ENCODE measurements around the gene RAC3.

The RAC3 gene

DNA sequence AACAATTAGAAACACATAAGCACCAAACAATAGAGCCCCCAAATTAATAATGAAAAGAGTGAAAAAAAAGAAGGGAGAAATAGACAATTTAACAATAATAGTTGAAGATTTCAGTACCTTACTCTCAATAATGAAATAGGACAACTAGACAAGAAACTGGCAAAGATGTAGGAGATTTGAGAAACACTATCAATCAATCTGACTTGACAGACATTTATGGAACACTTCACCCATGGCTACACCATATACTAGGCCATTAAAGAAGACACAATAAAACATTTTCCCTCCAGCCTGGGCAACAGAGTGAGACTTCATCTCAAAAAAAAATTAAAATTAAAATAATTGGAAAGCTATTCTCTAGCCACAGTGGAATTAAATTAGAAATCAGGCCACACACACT lies 39.1 kb downstream of the RAC3 start:
- no peak overlapping the region for H3K27ac Mint-ChIP-seq
- H3K9me3 Mint-ChIP-seq (ENCODE audit: low read depth): no peaks in the 10 kb centered on the region
- H3K36me3 Mint-ChIP-seq: no peaks in the 10 kb centered on the region
- H3K4me1 Mint-ChIP-seq (ENCODE audit: low read depth): peaks cover 4% of the 10 kb centered on the region
- H3K4me3 Mint-ChIP-seq: no peak overlapping the region
- no peaks in the 10 kb centered on the region for H3K27me3 Mint-ChIP-seq

DNA sequence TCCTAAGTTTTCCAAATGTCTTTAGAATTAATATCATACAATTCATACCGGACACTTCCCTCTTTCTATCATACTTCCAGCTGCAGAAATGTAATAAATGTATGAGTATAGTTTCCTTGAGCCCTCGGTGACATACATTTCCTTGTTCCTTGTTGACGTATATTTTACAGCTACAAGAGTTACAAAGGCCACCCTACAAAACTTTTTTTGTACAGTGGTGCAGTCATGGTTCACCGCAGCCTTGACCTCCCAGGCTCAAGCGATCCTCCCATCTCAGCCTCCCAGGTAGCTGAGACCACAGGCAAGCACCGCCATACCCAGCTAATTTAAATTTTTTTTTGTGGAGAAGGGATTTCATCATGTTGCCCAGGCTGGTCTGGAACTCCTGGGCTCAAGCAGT lies 41.3 kb downstream of the RAC3 start:
- Mint-ChIP-seq H3K27ac (no peak overlapping the region), H3K36me3 (no peaks in the 10 kb centered on the region), H3K4me3 (no peak overlapping the region), H3K27me3 (no peaks in the 10 kb centered on the region), H3K9me3 (ENCODE audit: low read depth) (no peaks in the 10 kb centered on the region), H3K4me1 (ENCODE audit: low read depth) (no peaks in the 10 kb centered on the region)

DNA sequence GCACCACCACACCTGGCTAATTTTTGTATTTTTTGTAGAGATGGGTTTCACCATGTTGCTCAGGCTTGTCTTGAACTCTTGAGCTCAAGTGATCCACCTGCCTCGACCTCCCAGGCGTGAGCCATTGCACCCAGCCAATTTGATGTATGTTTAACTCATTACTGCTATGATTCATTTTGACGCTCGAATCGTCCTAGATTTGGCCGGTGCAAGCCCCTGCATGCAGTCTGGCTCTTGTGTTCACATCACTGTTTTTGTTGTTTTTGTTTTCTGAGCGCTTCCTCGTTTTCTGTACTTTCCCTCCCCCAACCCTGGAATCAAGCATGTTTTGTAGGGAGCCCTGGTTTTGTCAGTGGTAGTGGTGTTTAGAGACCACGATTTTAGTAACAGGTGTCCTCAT lies 42.0 kb downstream of the RAC3 start:
- Mint-ChIP-seq H3K9me3 (ENCODE audit: low read depth) (no peaks in the 10 kb centered on the region), H3K36me3 (peaks cover 2% of the 10 kb centered on the region), H3K27me3 (no peaks in the 10 kb centered on the region), H3K27ac (no peak overlapping the region), H3K4me3 (no peak overlapping the region), H3K4me1 (ENCODE audit: low read depth) (no peaks in the 10 kb centered on the region)

DNA sequence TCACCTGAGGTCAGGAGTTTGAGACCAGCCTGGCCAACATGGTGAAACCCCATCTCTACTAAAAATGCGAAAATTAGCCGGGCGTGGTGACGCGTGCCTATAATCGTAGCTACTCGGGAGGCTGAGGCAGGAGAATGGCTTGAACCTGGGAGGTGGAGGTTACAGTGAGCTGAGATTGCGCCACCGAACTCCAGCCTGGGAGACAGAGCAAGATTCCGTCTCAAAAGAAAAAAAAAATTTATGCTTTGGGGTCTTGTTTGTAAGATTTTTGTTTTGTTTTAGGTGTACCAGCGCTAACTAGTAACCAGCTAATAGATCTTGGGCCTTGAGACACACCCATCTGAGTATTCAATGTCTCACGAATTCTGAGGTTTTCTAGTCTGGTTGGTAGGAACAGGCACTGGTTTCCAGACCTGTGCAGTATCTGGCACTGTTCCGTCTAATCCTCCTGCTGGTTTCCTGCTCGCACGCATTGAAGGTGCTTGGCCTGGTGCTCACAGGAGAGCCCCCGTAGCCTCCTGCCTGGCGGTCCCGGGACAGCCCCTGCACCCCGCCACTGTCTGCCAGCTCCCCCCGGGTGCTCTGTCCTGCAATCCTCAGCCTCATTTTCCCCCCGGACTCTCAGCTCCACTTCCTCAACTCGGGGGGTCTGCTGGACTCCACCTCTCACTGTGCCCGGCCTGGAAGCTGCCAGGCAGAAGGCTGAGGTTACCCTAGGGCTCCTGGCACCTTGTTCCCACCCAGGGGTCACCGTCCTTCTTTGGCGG lies 44.7 kb downstream of the RAC3 start:
- no peak overlapping the region for H3K27ac Mint-ChIP-seq
- H3K4me3 Mint-ChIP-seq: no peak overlapping the region
- H3K27me3 Mint-ChIP-seq: no peaks in the 10 kb centered on the region
- no peaks in the 10 kb centered on the region for H3K9me3 Mint-ChIP-seq (ENCODE audit: low read depth)
- H3K4me1 Mint-ChIP-seq (ENCODE audit: low read depth): no peaks in the 10 kb centered on the region
- peaks cover 2% of the 10 kb centered on the region for H3K36me3 Mint-ChIP-seq

DNA sequence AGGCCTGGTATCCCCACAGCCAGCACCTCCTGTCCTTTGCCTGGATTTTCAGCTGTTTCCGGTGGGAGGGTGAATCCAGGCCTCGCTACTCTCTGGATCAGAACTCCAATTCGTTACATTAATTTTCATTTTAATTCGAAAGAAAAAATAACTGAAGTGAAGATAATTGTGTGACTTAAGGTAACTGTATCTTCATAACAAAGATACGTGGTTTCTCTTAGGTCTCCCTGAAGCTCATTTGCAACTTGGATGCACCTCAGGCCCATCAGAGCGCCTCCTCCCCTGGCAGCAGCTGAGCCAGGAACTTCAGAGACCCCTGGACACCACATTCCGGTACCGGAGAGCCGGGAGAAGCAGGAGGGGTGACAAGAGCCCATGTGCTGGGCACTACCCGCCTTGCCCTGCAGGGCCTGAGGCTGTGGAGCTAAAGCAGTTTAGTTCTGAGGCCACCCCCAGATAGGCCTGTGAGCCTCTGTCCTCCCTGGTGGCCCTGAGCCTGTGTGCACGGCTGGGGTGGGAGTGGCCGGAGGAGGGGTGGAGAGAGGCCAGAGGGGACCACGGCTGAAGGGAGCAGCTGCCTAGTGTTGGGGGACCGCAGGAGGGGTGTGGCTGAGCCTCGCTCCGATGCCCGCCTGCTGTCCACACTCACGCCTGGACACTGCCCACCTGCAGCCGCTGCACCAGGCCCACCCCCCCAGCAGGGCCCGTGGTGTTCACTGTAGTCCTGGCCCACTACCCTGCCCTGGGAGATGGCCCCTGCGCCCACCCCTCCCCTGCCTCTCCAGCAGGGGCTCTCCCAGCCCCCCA lies 45.5 kb downstream of the RAC3 start:
- H3K36me3 Mint-ChIP-seq: peaks cover 2% of the 10 kb centered on the region
- H3K27me3 Mint-ChIP-seq: no peaks in the 10 kb centered on the region
- H3K27ac Mint-ChIP-seq: no peak overlapping the region

DNA sequence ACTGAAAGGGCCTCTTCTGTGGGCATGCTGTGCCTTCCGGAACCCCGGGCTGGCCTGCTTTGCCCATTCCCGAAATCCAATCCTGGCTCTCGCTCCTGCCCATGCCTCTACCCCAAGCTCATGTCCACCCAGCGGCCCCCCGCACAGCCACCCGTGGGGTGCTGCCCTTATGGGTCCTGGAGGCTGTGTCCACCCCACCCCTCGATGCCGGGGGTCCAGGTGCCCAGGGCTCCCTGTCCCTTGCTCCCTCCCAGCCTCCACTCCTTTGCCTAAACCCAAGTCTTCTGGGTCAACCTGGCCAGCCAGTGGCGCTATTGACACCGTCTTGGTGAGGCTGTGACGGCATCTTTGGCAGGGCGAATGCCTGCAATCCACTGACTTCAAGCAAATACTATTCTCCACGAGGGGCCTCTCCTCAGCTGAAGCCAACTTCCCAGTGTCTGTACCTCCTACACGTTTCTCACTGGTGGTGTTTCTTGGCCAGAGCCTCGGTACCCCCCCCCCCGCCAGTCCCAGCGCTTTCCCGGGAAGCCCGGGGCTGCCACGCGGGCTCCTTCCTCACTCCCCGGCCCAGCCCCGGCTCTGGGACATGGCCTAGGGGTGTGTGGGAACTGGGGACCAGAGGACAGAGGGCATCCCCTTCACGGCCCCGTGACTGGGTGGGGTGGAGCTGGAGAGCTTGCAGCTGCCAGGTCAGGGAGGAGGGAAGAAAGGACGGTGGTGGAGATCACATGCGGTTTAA lies 46.3 kb downstream of the RAC3 start:
- Mint-ChIP-seq H3K27ac (no peak overlapping the region), H3K36me3 (peaks cover 2% of the 10 kb centered on the region), H3K4me3 (no peak overlapping the region), H3K9me3 (ENCODE audit: low read depth) (no peaks in the 10 kb centered on the region), H3K27me3 (no peaks in the 10 kb centered on the region), H3K4me1 (ENCODE audit: low read depth) (no peaks in the 10 kb centered on the region)

More for the DNA sequence above, 45.5 kb downstream of the RAC3 start:
- Mint-ChIP-seq H3K9me3 (ENCODE audit: low read depth) (no peaks in the 10 kb centered on the region), H3K4me3 (no peak overlapping the region), H3K4me1 (ENCODE audit: low read depth) (no peaks in the 10 kb centered on the region)

DNA sequence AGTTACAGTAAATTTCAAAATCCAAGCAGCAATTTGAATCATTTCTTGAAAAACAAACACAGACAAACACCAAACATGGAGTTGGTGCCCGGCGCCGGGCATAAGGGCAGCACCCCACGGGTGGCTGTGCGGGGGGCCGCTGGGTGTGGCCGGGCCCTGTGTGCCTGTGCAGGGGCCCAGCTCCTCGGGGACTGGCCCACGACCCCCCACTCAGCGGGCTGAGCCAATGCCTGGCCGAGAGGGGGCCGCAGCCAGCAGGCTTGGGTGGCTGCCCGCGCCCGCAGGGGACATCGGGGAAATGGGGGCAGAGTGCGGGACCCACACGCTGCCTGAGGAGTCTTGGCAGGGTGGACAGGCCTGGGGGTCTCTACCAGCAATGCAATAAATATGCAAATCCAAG lies 47.0 kb downstream of the RAC3 start:
- Mint-ChIP-seq H3K9me3 (ENCODE audit: low read depth) (no peaks in the 10 kb centered on the region), H3K27me3 (no peaks in the 10 kb centered on the region), H3K4me3 (no peak overlapping the region), H3K27ac (no peak overlapping the region), H3K4me1 (ENCODE audit: low read depth) (no peaks in the 10 kb centered on the region), H3K36me3 (peaks cover 2% of the 10 kb centered on the region)

DNA sequence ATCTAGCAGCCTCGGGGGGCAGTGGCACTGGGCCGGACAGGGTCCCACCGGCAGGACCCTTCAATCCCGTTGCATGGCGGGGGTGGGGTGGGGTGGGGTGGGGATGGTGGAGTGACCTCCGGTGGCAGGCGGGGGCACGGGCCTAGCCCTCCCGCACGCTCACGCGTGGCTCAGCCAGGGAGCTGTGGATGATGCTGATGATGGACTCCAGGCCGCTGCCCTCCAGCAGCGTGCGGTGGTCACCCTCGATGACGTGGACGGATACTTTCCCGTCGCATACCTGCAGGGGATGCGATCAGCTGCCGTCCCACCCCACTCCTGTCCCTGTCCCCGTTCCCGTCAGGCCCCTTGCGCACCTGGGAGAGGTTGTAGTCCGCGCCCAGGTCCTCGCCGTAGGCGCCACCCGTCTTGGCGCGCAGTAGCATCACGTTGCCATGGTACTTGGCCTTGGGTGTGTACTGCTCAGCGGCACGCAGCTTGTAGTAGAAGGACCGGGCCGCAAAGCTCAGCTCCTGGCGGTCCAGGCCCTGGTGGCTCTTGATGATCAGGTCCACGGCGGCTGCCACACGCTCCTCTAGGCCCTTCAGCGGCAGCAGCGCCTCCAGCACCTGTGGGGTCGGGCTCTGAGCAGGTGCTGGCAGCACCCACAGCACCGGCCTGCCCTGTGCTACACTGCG lies 47.7 kb downstream of the RAC3 start:
- Mint-ChIP-seq H3K27me3 (no peaks in the 10 kb centered on the region), H3K4me1 (ENCODE audit: low read depth) (no peaks in the 10 kb centered on the region), H3K4me3 (no peak overlapping the region), H3K9me3 (ENCODE audit: low read depth) (no peaks in the 10 kb centered on the region), H3K27ac (no peak overlapping the region), H3K36me3 (peaks cover 2% of the 10 kb centered on the region)

DNA sequence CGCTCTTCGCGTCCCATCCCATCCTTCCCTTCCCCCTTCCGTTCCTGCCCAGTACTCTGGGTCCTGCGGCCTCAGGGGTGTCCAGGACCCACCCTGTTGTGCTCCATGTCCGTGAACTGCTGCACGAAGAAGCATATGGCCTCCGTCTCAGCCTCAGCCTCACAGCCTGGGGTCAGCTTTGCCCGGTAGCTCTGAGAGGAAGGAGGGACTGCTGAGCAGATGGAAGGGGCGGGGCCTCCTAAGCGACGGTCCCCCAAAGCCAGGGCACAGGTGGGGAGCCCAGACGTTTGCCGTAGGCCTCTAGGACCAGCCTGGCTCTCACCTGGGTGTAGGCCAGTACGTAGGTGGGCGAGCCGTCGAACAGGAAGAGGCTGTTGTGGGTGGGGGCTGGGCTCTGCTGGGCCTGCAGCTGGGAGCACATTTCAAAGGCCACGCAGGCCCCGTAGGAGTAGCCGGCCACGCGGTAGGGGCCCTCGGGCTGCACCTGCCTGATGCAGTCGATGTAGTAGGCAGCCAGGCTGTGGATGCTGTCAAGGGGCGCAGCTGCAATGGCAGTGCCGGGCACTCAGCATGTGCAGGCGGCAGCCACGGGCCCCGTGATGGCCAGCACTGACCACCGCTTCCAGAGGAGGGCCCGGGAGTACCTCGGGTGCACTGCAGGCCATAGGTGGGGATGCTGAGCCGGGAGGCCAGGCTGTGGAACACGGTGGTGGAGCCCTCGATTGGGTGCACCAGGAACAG lies 48.7 kb downstream of the RAC3 start:
- no peaks in the 10 kb centered on the region for H3K27me3 Mint-ChIP-seq
- H3K9me3 Mint-ChIP-seq (ENCODE audit: low read depth): no peaks in the 10 kb centered on the region
- H3K27ac Mint-ChIP-seq: no peak overlapping the region
- no peak overlapping the region for H3K4me3 Mint-ChIP-seq
- H3K4me1 Mint-ChIP-seq (ENCODE audit: low read depth): no peaks in the 10 kb centered on the region
- H3K36me3 Mint-ChIP-seq: peaks cover 2% of the 10 kb centered on the region

DNA sequence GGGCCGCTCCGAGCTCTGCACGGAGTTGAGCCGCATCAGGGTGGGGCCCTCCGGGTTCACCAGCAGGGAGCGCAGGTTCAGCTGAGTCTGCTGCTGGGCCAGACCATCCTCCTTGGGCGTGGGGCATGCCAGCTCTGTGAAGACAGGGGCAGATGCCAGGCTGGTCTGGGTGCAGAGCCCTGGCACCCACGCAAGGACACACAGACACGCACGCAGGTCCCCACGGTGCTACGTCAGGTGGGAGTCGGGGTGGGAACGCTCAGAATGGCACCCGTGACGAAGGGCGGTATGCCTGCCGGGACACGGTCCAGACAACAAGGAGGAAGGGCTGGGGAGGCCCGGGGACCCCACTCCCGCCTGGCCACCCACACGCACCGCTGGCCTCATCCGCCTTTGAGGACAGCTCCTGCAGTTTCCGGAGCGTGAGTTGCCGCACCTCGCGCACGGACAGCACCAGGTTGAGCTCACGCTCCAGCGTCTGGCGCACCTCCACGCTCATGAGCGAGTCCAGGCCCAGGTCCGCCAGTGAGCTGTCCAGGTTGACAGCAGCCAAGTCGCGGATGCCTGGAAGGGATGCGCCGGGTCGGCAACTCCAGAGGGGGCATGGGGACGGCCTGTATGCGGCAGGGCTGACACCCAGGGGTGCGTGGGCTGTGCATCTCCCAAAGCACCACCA lies 49.4 kb downstream of the RAC3 start:
- Mint-ChIP-seq H3K27ac (no peak overlapping the region), H3K27me3 (no peaks in the 10 kb centered on the region), H3K4me3 (no peak overlapping the region), H3K4me1 (ENCODE audit: low read depth) (no peaks in the 10 kb centered on the region), H3K36me3 (peaks cover 2% of the 10 kb centered on the region), H3K9me3 (ENCODE audit: low read depth) (no peaks in the 10 kb centered on the region)

DNA sequence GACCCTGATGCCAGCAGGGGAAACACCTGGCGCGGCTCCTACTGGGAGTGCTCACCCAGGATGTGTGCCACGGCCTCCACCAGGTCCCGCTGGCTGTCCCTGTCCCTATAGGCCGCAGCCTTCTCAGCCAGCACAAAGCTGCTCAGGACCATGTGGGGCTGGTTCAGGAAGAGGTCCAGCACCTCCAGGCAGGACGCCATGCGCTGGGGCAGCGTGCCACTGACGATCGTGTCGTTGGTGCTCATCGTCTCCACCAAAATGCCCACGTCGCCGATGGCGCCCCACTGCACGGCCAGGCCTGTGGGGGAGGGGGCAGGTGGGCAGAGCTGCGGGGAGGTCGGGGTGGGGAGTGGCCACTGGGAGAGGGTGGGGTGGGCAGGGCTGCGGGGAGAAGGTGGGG lies 50.1 kb downstream of the RAC3 start:
- Mint-ChIP-seq H3K27me3 (no peaks in the 10 kb centered on the region), H3K36me3 (peaks cover 2% of the 10 kb centered on the region), H3K4me1 (ENCODE audit: low read depth) (no peaks in the 10 kb centered on the region), H3K9me3 (ENCODE audit: low read depth) (no peaks in the 10 kb centered on the region), H3K4me3 (no peak overlapping the region), H3K27ac (no peak overlapping the region)

DNA sequence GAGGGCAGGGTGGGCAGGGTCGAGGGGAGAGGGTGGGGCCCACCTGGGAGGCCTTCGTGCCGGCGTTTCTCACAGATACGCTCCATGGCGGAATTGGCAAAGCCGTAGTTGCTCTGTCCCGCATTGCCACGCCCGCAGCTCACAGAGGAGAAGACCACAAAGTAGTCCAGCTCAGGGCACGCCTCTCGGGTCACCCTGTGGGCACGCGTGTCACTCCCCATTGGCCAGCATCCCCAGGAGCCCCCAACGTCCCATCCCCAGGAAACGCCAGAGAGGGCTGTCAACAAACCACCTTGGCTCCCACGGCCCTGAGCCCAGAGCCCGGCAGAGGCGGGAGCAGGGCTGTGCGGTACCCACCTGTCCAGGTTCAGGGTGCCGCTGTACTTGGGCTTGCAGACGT lies 50.5 kb downstream of the RAC3 start:
- Mint-ChIP-seq H3K4me1 (ENCODE audit: low read depth) (no peaks in the 10 kb centered on the region), H3K36me3 (peaks cover 2% of the 10 kb centered on the region), H3K27ac (no peak overlapping the region), H3K27me3 (no peaks in the 10 kb centered on the region), H3K9me3 (ENCODE audit: low read depth) (no peaks in the 10 kb centered on the region), H3K4me3 (no peak overlapping the region)

DNA sequence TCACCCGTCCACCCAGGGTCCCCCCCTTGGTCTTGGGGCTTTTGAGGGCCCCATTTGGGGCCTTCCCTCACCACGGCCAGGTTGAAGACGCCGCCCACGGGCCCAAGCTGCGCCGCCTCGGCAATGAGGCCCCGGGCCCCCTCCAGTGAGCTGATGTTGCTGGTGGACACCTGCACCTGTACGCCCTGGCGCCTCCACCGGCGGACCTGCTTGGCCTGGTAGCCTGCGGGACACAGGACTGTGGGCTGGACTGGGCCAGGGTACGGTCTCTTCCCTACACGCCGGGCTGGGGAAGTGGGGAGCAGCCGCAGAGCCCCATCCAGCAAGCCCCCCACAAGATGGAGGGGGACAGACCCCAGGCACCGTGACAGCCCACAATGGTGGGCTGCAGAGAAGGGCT lies 51.0 kb downstream of the RAC3 start:
- no peaks in the 10 kb centered on the region for H3K27me3 Mint-ChIP-seq

DNA sequence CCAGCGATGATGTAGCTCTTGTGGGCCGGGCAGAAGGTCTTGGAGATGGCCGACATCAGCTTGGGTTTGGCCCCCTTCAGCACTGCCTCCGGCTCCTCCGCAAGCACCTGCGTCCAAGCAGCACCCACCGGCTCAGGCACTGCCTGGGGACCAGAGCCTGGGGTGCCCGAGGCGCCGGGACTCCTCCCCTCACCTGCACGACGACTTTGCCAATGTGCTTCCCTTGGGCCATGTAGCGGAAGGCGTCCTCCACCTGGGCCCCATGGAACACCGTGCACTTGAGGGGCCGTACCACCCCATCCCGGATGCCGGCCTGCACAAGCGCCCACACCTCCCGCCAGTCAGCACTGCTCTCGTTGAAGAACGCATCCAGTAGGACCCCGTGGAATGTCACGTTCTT lies 51.5 kb downstream of the RAC3 start:
- Mint-ChIP-seq H3K27me3 (no peaks in the 10 kb centered on the region), H3K36me3 (peaks cover 2% of the 10 kb centered on the region), H3K27ac (no peak overlapping the region)

More for the DNA sequence above, 51.0 kb downstream of the RAC3 start:
- H3K36me3 Mint-ChIP-seq: peaks cover 2% of the 10 kb centered on the region
- no peaks in the 10 kb centered on the region for H3K9me3 Mint-ChIP-seq (ENCODE audit: low read depth)
- no peak overlapping the region for H3K27ac Mint-ChIP-seq
- H3K4me3 Mint-ChIP-seq: no peak overlapping the region
- H3K4me1 Mint-ChIP-seq (ENCODE audit: low read depth): no peaks in the 10 kb centered on the region

More for the DNA sequence above, 51.5 kb downstream of the RAC3 start:
- Mint-ChIP-seq H3K4me1 (ENCODE audit: low read depth) (no peaks in the 10 kb centered on the region), H3K4me3 (no peak overlapping the region), H3K9me3 (ENCODE audit: low read depth) (no peaks in the 10 kb centered on the region)

Measured in activated naive CD8-positive, alpha-beta T cell (primary cell).